NCI-H2196 treated with DMSO at 0.1 percent for 48 hours (cell line): ENCODE data around the gene MLST8.
"Not testable (repeated sequence)": the region's sequence is repeated elsewhere in the genome, so short reads cannot be mapped to it uniquely, and the experiment has no call there.

Experiments used
- DNase-seq: peaks from one replicate; lab custom pipeline; 2025; ENCODE audit not compliant: unreplicated experiment; lab: John Stamatoyannopoulos, UW

Gene MLST8

GRCh38 chr16:2244926-2245795 lies 39.9 kb downstream of the MLST8 start:
- DNase-seq: no peak

- no peak for DNase-seq
These were observed 41.1 kb downstream of the MLST8 start for GRCh38 chr16:2246301-2246885.

- DNase-seq: no peak
These were observed 45.5 kb downstream of the MLST8 start for GRCh38 chr16:2250652-2251295.

- DNase-seq: peak; percentile 92
These were observed 46.2 kb downstream of the MLST8 start, which contains the start of gene ECI1 for GRCh38 chr16:2251296-2252111. TSS of gene ECI1 (minus strand) at chr16:2251587. CDS start at chr16:2251566, 21 bp downstream.

GRCh38 chr16:2252806-2253148 lies 47.5 kb downstream of the MLST8 start:
- no peak for DNase-seq

- DNase-seq: no peak
These were observed 48.0 kb downstream of the MLST8 start for GRCh38 chr16:2253293-2253692.

- DNase-seq: no peak
These were observed 51.4 kb downstream of the MLST8 start for GRCh38 chr16:2256531-2257140.

- no peak for DNase-seq
These were observed 52.5 kb downstream of the MLST8 start for GRCh38 chr16:2257726-2258125.

GRCh38 chr16:2258530-2258929 lies 53.3 kb downstream of the MLST8 start:
- DNase-seq: not testable (repeated sequence)
